Gastrocnemius medialis (tissue), 4 donors: Measurements from ENCODE around the gene KMT2B.

Experiments
- CTCF ChIP-seq, 5 experiments: fragments of 450-650 bp in 3 of 5; fragments of 200-600 bp in 2 of 5; sonication (generic) in 2 of 5; IDR thresholded peaks in 4 of 5; conservative IDR thresholded peaks in 1 of 5; 1 replicate in 4 of 5; 2 replicates in 1 of 5; pipeline ENCODE4 v1.5.1; 2016 to 2019; ENCODE audit warnings: antibody characterized with exemption in 5 of 5, mild to moderate bottlenecking in 3 of 5, moderate library complexity in 3 of 5
- POLR2A ChIP-seq, 2 donors: fragments of 450-650 bp; IDR thresholded peaks; one replicate each; pipeline ENCODE4 v1.6.1; 2017; ENCODE audit warnings: antibody characterized with exemption in 2 of 2, mild to moderate bottlenecking in 2 of 2, moderate library complexity in 2 of 2

- TF ChIP-seq POLR2A (IDR thresholded peaks at IDR 0.05) (no peak), CTCF (IDR thresholded peaks at IDR 0.05 in 4 of 5, conservative IDR thresholded peaks at IDR 0.05 in 1 of 5) (no peak)
These were observed 12.0 kb downstream of the KMT2B start for GRCh38 chr19:35729763-35730162.
